ENCODE data around the gene RIPOR2.

- TF ChIP-seq CTCF (conservative IDR thresholded peaks at IDR 0.05; ENCODE audit: low read depth in 2 of 2) (no peak), CREB1 (CRISPR knock-in tag; IDR thresholded peaks at IDR 0.05; ENCODE audit: low read depth) (no peak), REST (IDR thresholded peaks at IDR 0.05; ENCODE audit: unreplicated experiment) (no peak), EZH2 (IDR thresholded peaks at IDR 0.05; ENCODE audit: low read depth, unreplicated experiment) (no peak), JUNB (IDR thresholded peaks at IDR 0.05; ENCODE audit: unreplicated experiment) (no peak), ETS1 (IDR thresholded peaks at IDR 0.05) (no peak), POLR2AphosphoS5 (IDR thresholded peaks at IDR 0.05; ENCODE audit: low read depth) (no peak), ZNF331 (CRISPR knock-in tag; IDR thresholded peaks at IDR 0.05; ENCODE audit: low read depth) (no peak), EZH2phosphoT487 (IDR thresholded peaks at IDR 0.05; ENCODE audit: unreplicated experiment) (no peak)
Measured at GRCh38 chr6:24824142-24824938, 111.4 kb downstream of the RIPOR2 start.

All from GM23338 (cell line).